OCI-M2 (cell line): ENCODE data around the gene LAMA1.

Source experiments
- DNase-seq: peaks from one replicate; lab custom pipeline; 2025; ENCODE audit not compliant: unreplicated experiment; lab: John Stamatoyannopoulos, UW

LAMA1 gene

GRCh38 chr18:7116001-7116730 is 1.4 kb downstream of the LAMA1 start:
- no peak for DNase-seq

GRCh38 chr18:7112936-7113335 is 4.7 kb downstream of the LAMA1 start:
- DNase-seq = no peak

GRCh38 chr18:7111134-7111533 is 6.5 kb downstream of the LAMA1 start:
- no peak for DNase-seq

- DNase-seq = no peak
These were observed 11.7 kb downstream of the LAMA1 start for GRCh38 chr18:7105943-7106342.

DNA sequence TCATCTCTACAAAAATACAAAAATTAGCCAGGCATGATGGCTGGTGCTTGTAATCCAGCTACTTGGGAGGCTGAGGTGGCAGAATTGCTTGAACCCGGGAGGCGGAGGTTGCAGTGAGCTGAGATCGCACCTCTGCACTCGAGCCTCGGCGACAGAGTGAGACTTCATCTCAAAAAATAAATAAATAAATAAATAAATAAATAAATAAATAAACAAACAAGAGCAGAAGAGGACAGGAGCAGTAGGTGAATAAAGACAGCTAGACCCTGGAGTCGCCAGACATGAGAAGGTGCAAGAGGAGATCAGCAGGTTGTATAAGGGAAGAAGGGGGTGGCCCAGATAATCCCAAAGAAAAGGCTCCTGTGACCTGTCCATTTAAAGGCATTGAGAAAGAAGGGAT is 12.3 kb downstream of the LAMA1 start:
- DNase-seq = no peak

DNA sequence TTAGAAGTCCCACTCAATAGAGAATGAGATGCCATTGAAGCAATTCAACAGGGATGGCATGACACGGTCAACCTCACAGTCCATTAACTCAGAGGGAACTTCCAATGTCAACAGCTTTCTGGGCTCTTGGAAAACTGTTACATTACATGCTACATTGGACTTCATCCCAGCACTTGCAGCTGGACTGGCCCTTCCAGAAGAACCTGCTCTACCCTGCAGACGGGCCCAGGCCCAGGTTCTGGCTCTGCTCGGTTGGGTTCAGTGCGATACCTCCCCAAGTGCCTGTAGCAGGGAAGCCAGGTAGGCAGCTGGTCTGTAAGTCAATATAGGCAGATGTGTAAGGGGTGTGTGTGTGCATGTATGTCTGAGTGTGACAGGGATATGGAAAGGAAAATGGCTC is 12.9 kb downstream of the LAMA1 start:
- DNase-seq = no peak

- no peak for DNase-seq
These were observed 15.5 kb downstream of the LAMA1 start for GRCh38 chr18:7102131-7102530.

DNA sequence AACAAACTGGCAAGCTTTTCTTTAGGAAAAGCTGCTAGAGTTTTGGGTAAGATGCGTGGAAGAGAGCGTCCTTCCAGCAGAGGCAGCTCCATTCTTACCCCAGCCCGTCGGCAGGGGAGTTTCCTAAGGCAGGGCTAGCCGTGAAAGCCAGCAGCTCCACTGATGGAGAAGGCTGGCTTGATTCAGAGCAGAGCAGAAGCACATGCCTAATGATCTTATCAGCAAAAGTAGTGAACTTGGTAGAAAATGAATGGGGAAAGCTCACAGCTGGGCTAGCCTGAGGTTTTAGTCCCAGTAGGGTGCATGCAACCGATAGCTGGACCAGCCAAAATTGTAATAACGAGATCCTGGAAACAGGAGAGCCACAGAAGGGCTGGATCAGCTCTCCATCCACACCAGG is 20.8 kb downstream of the LAMA1 start:
- DNase-seq = no peak

DNA sequence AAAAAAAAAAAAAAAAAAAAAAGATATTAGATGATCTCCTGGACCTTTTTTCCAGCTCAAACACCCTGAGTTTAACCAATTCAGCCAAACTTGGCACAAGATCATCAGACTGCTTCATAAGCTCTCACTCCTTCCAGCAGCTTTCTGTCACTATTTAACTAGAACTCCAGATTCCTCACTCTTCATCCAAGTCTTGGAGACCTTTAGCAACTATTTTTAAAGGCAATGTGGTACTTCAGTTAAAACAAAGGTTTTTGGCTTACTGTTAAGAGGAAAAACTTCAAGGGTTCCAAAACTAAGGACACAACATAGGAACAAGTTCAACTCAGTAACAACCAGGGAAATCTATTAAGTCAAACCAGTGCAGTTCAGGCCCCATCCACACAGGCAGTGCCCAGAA is 23.2 kb downstream of the LAMA1 start:
- DNase-seq = no peak

DNA sequence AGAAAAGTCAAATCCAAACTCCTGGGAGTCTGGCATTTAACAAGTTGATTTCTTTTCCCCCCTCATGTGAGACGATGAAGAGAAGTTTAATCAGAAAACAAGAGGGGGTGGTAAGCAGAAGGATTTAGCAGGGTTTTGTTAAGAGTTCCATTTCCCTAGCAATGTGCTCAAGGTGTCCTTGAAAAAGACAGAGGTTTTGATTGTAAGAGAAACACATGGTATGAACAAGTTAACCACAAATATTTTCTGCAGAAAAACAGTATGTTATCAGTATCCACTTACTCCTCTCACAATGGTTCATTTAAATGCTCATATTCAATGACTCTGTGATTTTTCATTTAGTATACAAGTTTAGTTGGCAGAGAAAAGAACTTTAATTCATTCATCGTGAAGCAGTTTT is 26.8 kb downstream of the LAMA1 start:
- no peak for DNase-seq

DNA sequence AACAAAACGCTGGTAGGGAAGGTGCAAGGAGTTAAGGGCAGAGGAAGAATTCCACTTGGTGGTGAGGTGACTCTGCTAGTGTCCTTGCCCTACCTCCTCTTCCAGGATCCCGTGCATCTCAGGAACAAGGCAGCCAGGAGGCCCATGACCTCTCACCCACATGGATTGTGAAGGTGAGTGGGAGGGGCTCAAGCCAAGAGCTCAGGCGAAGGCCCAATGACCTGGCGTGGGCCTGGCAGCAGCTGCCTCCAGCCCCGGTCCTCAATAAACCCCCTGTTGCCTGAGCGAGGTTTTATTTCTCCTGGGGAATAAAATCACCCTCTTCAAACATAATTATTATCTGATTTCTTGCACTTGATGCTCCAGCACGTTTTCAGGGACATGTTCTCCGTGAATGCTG is 28.2 kb downstream of the LAMA1 start:
- DNase-seq = no peak

GRCh38 chr18:7084080-7085065 is 33.2 kb downstream of the LAMA1 start:
- DNase-seq = no peak

DNA sequence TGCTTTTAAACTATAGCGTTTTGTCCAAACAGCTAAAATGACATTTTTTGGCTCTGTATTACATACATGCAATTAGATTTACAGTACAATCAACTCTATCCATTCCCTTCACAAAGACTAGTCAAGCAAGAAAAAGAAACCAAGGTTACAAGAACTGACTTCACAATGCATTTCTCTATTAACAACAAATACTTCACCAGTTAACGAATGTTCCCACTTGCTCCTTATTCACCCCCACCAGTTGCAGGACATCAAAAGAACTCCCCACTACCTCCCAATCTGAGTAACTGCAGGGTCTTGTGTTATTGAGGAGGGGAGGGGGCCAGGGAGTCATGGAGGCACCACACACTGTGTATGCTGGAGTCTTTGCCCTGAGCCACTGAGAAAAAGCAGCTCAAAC is 34.9 kb downstream of the LAMA1 start:
- no peak for DNase-seq

- DNase-seq = no peak
These were observed 38.4 kb downstream of the LAMA1 start for GRCh38 chr18:7079231-7079630.

GRCh38 chr18:7072593-7072992 is 45.0 kb downstream of the LAMA1 start:
- DNase-seq = no peak

GRCh38 chr18:7071600-7071999 is 46.0 kb downstream of the LAMA1 start:
- DNase-seq = no peak

GRCh38 chr18:7070466-7070865 is 47.1 kb downstream of the LAMA1 start:
- DNase-seq = no peak

GRCh38 chr18:7068871-7069590 is 48.6 kb downstream of the LAMA1 start:
- DNase-seq = no peak

GRCh38 chr18:7066965-7067555 is 50.5 kb downstream of the LAMA1 start:
- no peak for DNase-seq

DNA sequence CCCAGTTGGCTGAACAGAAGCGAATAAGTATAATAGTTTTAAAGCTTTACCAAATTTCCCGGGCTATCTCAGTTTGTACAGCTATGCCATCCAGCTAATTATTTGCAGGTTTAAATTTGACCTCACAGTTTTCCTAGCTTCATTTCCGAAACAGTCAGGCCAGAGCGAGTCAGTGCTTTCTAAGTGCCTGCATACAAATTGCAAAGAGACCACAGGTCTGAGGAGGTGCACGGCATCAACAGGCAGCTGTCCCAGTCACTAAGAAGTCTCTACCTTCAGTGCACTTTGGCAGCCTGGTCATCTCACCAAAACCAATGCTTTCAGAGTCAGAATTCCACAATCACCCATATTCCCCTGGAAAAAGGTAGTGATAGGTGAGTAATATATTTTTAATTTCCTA is 51.9 kb downstream of the LAMA1 start:
- no peak for DNase-seq

GRCh38 chr18:7064346-7064745 is 53.3 kb downstream of the LAMA1 start:
- no peak for DNase-seq
